Testis (tissue), 3 donors: Measurements from ENCODE around the gene UBE2M. TPM values are rescaled to one million over a fixed set of nuclear protein-coding genes. Genes with fewer than 3 reads are reported as not detected.

Source experiments
- DNase-seq: peaks from one replicate; pipeline ENCODE4 v3.0.0-alpha.2; 2019
- H3K27ac ChIP-seq, 2 donors: fragments of 200-600 bp; sonication (generic); one replicate each; pipeline ENCODE4 v1.5.1; 2019
- H3K27me3 ChIP-seq: fragments of 200-600 bp; sonication (generic); one replicate; pipeline ENCODE4 v1.5.1; 2019
- H3K36me3 ChIP-seq: fragments of 200-600 bp; sonication (generic); one replicate; pipeline ENCODE4 v1.5.1; 2017; ENCODE audit warnings: low read depth; ENCODE audit errors: missing control alignments
- H3K4me1 ChIP-seq: fragments of 200-600 bp; sonication (generic); one replicate; pipeline ENCODE4 v1.5.1; 2019
- H3K4me3 ChIP-seq, 2 donors: fragments of 200-600 bp; sonication (generic); one replicate each; pipeline ENCODE4 v1.5.1; 2017 to 2019
- H3K9me3 ChIP-seq: fragments of 200-600 bp; sonication (generic); one replicate; pipeline ENCODE4 v1.5.1; 2017
- CTCF ChIP-seq, 3 experiments: fragments of 450-650 bp in 2 of 3; fragments of 200-600 bp in 1 of 3; sonication (generic) in 1 of 3; IDR thresholded peaks; one replicate each; pipeline ENCODE4 v1.5.1; 2016 to 2019; ENCODE audit warnings: antibody characterized with exemption in 3 of 3, mild to moderate bottlenecking in 2 of 3, moderate library complexity in 1 of 3
- POLR2A ChIP-seq: fragments of 450-650 bp; IDR thresholded peaks from one replicate; pipeline ENCODE4 v1.6.1; 2017; ENCODE audit warnings: antibody characterized with exemption, mild to moderate bottlenecking, moderate library complexity
- WGBS, 2 donors: methylation state at CpG; one replicate each; pipeline ENCODE4 v1.1.5; 2018; 5-methylcytosine and 5-hydroxymethylcytosine counted together
- intact Hi-C: fragments of 100-400 bp; cut with DNase I; formaldehyde crosslinking; loops from one replicate; pipeline ENCODE4 v1.15.1; 2023; ENCODE audit warnings: low total_unique reads
- polyA plus RNA-seq: library from polyadenylated mRNA; stranded (reverse); fragments of 350-450 nt; fragmentation: Illumina TruSeq; extraction: RNeasy Lipid Tissue Mini Kit (QIAGEN cat#74804); gene quantifications from one replicate; pipeline ENCODE4 v1.2.3, GENCODE V29; 2014; ENCODE audit warnings: low read depth, low replicate concordance; ENCODE audit not compliant: insufficient read depth
- total RNA-seq, 2 donors: library from RNA; depleted of rRNA; stranded (reverse); fragments of >200 nt; gene quantifications; one replicate each; pipeline ENCODE4 v1.2.3, GENCODE V29; 2016

UBE2M gene
- total and polyA plus RNA-seq, 3 donors from 2014 or later: 65.0 to 155 (median 65.2) TPM

DNA sequence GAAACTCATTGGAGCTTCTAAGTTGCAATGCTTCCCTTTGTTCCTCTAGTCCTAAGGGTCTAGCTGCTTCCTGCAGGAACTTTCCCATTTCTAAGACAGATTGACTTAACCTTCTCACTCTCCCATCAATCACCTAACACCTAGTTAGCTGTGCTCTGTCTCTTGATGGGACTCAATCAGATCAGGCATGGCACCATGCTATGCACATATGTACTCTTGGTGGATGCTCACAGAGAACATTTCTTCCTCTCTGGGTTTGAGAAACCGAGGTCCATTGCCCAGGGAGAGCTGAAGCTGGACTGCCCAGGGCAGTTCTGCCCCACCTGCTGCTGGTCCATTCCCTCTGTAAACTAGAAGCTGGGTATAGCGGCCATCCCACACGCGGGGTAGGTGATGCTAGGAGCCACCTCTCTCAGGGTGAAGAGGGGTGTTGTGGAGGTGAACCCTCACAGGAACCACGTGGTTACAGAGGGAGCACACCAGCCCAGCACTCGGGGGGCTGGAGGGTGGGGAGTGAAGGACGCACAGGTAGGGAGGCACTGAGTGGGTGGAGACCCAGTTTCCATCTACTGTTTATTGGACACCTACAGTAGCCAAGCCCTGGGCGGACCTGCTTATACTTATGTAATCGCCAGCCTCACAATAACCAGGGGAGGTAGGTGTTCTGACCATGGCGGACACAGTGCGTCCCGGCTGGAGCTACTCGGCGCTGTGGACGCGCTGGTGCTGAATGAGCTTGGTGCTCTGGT, 3.1 kb upstream of the UBE2M start:
- Histone ChIP-seq H3K4me1 (peaks cover 47% of the 10 kb centered on the region), H3K36me3 (no peaks in the 10 kb centered on the region), H3K27ac (peak overlapping the region in 1 of 2 donors; percentile 45), H3K4me3 (peak overlapping the region; percentile 22 to 54), H3K27me3 (no peaks in the 10 kb centered on the region), H3K9me3 (no peaks in the 10 kb centered on the region)
- intact Hi-C loops: no loop called here
- WGBS, 2 donors: 41 to 43% methylated on average over 9 to 16 of the region's 16 CpGs
- no peak for DNase-seq
- no peak for TF ChIP-seq CTCF (IDR thresholded peaks at IDR 0.05)
- TF ChIP-seq POLR2A: no peak

GRCh38 chr19:58560921-58561320, 2.5 kb upstream of the UBE2M start:
- intact Hi-C loops: no loop called here
- Histone ChIP-seq H3K4me1 (peaks cover 51% of the 10 kb centered on the region), H3K27ac (no peak overlapping the region), H3K4me3 (no peak overlapping the region), H3K27me3 (no peaks in the 10 kb centered on the region), H3K36me3 (no peaks in the 10 kb centered on the region), H3K9me3 (no peaks in the 10 kb centered on the region)
- TF ChIP-seq CTCF (IDR thresholded peaks at IDR 0.05): no peak
- no peak for TF ChIP-seq POLR2A
- DNase-seq: no peak

- WGBS, 2 donors: 71 to 72% methylated on average over 8 of the region's 8 CpGs
- Histone ChIP-seq H3K9me3 (no peaks in the 10 kb centered on the region), H3K4me1 (peaks cover 58% of the 10 kb centered on the region), H3K36me3 (no peaks in the 10 kb centered on the region), H3K4me3 (peak overlapping the region; percentile 66 to 84), H3K27ac (peak overlapping the region; percentile 91 to 100), H3K27me3 (no peaks in the 10 kb centered on the region)
- TF ChIP-seq CTCF (IDR thresholded peaks at IDR 0.05): no peak
- no peak for TF ChIP-seq POLR2A
- intact Hi-C loops: no loop called here
- DNase-seq: no peak
Observed at GRCh38 chr19:58560007-58560887, 1.8 kb upstream of the UBE2M start.

DNA sequence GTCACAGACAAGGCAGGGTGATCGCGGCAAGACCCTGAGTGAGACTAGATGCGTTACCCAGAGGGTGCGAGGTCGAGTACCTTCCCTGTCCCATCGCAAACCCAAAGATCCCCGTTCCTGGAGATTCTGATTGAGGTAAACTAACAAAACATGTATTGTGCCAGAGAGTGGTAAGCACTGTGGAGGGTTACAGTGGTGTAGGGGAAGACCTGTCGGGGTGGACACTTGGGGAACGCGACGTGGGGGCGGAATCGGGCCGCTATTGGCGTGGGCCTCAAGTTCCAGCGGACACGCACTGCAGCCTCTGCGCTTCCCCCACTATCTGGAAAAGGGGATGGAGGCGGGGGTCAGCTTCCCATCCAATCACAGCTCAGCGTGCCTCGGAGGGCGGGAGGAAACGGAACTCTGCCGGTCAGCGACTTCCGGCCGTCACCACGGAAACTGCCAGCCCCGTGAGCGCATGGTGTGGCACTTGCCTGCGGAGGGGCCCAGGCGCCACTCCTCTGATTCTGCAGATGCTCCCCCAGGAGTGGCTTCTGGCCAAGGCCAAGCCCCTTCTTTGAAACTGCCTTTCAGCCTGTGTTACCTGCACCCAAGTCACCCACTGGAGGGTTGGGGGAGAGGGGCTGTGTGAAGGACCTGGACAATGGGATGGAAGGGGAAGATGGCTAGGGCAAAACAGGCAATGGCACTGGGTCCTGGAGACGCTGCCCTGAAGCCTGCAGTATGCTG, 1.0 kb upstream of the UBE2M start:
- Histone ChIP-seq H3K27ac (peak overlapping the region; percentile 91 to 100), H3K4me3 (peak overlapping the region; percentile 66 to 84), H3K27me3 (no peaks in the 10 kb centered on the region), H3K9me3 (no peaks in the 10 kb centered on the region), H3K4me1 (peaks cover 58% of the 10 kb centered on the region), H3K36me3 (no peaks in the 10 kb centered on the region)
- TF ChIP-seq POLR2A: peak; percentile 38
- no peak for TF ChIP-seq CTCF (IDR thresholded peaks at IDR 0.05)
- peak; percentile 95 for DNase-seq
- intact Hi-C loops: no loop called here
- WGBS, 2 donors: 0 to 1% methylated on average over 11 to 23 of the region's 33 CpGs
